CD4-positive, CD25-positive, alpha-beta regulatory T cell (primary cell): ENCODE results near the gene ZFAND3. TPM values are rescaled to one million over a fixed set of nuclear protein-coding genes. Genes with fewer than 3 reads are reported as not detected.

Experiments
- ATAC-seq, 2 donors: fragments of 150-1000 bp; cut with Tn5 transposase; one replicate each; pipeline ENCODE4 v1.10.0; 2021; ENCODE audit warnings: low read depth in 2 of 2, moderate number of reproducible peaks in 2 of 2, moderate library complexity in 1 of 2
- DNase-seq, 3 donors: peaks; one replicate each; pipeline versions ENCODE4 v3.0.0 to v3.0.0-alpha.2; 2012 to 2022; ENCODE audit warnings: mixed read lengths in 1 of 3
- H3K27ac ChIP-seq: one replicate; pipeline ENCODE4 v1.7.0; 2013; ENCODE audit warnings: mild to moderate bottlenecking, low read length; ENCODE audit not compliant: insufficient read depth, poor library complexity, severe bottlenecking
- H3K27me3 ChIP-seq: one replicate; pipeline ENCODE4 v1.7.0; 2013; ENCODE audit warnings: low read length; ENCODE audit not compliant: control insufficient read depth, insufficient read depth
- H3K36me3 ChIP-seq: one replicate; pipeline ENCODE4 v1.7.0; 2013; ENCODE audit warnings: mild to moderate bottlenecking, low read length, moderate library complexity; ENCODE audit not compliant: control insufficient read depth, insufficient read depth
- H3K4me1 ChIP-seq: 2 replicates; pipeline ENCODE4 v1.7.0; 2013; ENCODE audit warnings: mild to moderate bottlenecking, low read length; ENCODE audit not compliant: insufficient read depth, control insufficient read depth, poor library complexity, severe bottlenecking
- H3K4me3 ChIP-seq: one replicate; pipeline ENCODE4 v1.7.0; 2013; ENCODE audit warnings: low read depth, mild to moderate bottlenecking, low read length, moderate library complexity
- H3K9me3 ChIP-seq, 2 experiments: 1 replicate in 1 of 2; 2 replicates in 1 of 2; pipeline ENCODE4 v1.7.0; 2013; ENCODE audit warnings: low read length in 2 of 2, mild to moderate bottlenecking in 1 of 2, moderate library complexity in 1 of 2; ENCODE audit not compliant: control insufficient read depth in 2 of 2
- H3K27ac Mint-ChIP-seq, 3 donors: one replicate each; pipeline ENCODE4 v1.8.0; 2020 to 2022; ENCODE audit warnings: mild to moderate bottlenecking in 3 of 3, mixed read lengths in 3 of 3, moderate library complexity in 2 of 3
- H3K27me3 Mint-ChIP-seq: one replicate; pipeline ENCODE4 v1.8.0; 2022; ENCODE audit warnings: mild to moderate bottlenecking, mixed read lengths
- H3K36me3 Mint-ChIP-seq: one replicate; pipeline ENCODE4 v1.8.0; 2020; ENCODE audit warnings: mixed read lengths
- H3K4me1 Mint-ChIP-seq, 4 donors: one replicate each; pipeline ENCODE4 v1.8.0; 2020 to 2022; ENCODE audit warnings: mixed read lengths in 4 of 4, mild to moderate bottlenecking in 1 of 4
- H3K4me3 Mint-ChIP-seq, 4 donors: one replicate each; pipeline ENCODE4 v1.8.0; 2020 to 2022; ENCODE audit warnings: mild to moderate bottlenecking in 4 of 4, mixed read lengths in 4 of 4, moderate library complexity in 3 of 4
- H3K9me3 Mint-ChIP-seq, 7 donors: one replicate each; pipeline ENCODE4 v1.8.0; 2020 to 2022; ENCODE audit warnings: mixed read lengths in 7 of 7, mild to moderate bottlenecking in 3 of 7, moderate library complexity in 2 of 7
- polyA plus RNA-seq, 4 donors: library from polyadenylated mRNA; unstranded; fragments of 300-500 nt; fragmentation: Illumina TruSeq; gene quantifications; one replicate each; pipeline ENCODE4 v1.2.3, GENCODE V29; 2021
- total RNA-seq: library from RNA; stranded (reverse); gene quantifications from one replicate; pipeline ENCODE4 v1.2.3, GENCODE V29; 2022

ZFAND3 gene
- total and polyA plus RNA-seq, 5 donors from 2014 or later = 3.5 to 60.0 (median 5.1) TPM

DNA sequence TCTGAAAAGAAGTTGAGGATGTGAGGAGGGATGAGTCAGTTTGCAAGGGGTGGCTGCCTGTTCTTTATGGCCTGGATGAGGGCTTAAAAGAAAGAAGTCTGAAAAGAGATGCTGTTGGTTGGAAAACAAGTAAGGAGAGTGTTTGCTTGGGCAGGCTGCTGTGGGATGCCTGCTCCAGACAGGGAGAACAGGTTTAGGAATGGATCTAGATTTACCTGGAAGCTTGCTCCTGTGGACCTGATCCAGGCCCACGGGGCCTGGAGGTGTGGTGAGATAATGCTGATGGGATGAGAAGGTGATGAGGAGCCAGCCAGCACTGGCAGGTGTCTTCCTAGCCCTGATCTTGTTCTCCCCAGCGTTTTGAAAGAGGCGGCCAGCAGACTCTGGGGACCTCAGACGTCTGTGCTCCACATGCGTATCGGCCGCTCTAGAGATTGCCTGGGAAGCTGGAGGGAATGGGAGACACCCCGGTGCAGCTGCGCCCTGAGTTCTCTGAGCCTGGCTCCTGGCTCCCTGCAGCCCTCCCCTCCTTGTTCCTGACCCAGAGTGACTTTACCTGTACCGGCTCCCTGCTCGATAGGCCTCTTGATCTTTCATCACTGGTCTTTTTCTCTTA lies 331.3 kb downstream of the ZFAND3 start:
- H3K27ac ChIP-seq = no peak overlapping the region
- DNase-seq = no peak
- H3K4me1 ChIP-seq = no peaks in the 10 kb centered on the region
- H3K27me3 ChIP-seq = no peaks in the 10 kb centered on the region
- H3K4me3 ChIP-seq = no peak overlapping the region
- Mint-ChIP-seq H3K27me3 (no peaks in the 10 kb centered on the region), H3K4me3 (no peak overlapping the region), H3K27ac (peak overlapping the region in 1 of 3 donors; percentile 67), H3K36me3 (peaks cover 20% of the 10 kb centered on the region), H3K9me3 (no peaks in the 10 kb centered on the region), H3K4me1 (peaks cover 11 to 17% (median 13%) of the 10 kb centered on the region in 4 donors)
- H3K36me3 ChIP-seq = peaks cover 14% of the 10 kb centered on the region
- no peak for ATAC-seq
- no peaks in the 10 kb centered on the region for H3K9me3 ChIP-seq

DNA sequence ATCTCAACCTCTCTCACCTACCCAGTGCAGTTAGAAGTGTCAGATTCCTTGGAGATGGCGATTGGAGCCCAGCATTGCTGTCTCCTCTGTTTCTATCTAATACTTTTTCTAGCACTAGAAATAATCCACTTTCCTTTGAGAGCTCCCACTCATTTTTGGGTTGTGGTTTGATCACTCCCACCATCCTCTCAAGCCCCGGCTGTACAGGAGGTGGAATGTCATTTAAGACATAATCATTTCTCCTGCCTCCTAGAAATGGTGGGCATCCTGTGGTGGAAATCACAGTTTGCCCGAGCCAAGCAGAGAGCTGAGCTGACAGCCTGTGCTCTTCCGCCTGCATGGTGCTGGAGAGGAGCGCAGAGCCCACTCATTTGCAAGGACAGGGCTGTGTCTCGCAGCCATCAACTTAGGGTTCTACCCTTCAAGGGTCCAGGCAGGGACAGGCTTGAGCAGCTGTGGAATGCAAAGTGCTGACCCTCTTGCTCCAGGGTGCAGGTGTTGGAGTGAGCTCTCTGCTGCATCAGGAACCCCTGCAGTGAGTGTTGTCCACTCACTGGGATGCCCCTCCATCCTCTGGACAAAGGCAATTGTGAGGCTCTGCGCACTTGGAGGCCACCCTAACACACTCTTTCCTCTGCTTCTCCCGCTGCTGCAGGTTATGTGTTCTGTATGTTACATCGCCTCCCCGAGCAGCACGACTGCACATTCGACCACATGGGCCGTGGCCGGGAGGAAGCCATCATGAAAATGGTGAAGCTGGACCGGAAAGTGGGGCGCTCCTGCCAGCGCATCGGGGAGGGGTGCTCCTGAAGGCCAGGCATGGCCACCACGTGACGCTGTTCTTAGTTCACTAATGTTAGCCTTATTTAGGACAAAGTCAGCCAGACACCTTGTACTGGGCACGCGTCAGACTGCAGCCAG lies 332.3 kb downstream of the ZFAND3 start:
- H3K27me3 Mint-ChIP-seq = no peaks in the 10 kb centered on the region

DNA sequence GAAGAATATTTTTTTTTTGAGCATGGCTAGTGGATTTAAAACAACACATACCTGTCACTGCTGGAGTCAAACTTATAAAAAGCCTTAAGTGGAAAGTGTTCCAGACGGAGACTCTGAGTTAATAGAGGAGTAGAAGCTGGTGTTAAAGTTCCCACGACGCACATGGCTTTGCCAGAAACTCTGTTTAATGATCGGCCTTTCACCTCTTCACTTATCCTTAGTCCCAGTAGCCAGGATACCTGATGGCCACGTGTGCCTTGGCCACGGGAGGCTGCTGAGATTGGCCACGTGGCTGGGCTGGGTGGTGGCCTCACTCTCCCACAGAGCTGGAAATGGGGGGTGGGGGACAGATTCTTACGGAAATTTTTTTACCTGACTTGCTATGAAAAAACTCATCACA lies 333.1 kb downstream of the ZFAND3 start:
- no peaks in the 10 kb centered on the region for H3K4me1 ChIP-seq
- Mint-ChIP-seq H3K4me3 (no peak overlapping the region), H3K36me3 (peaks cover 12% of the 10 kb centered on the region), H3K27me3 (no peaks in the 10 kb centered on the region), H3K4me1 (peaks cover 3 to 4% (median 4%) of the 10 kb centered on the region in 4 donors), H3K27ac (no peak overlapping the region), H3K9me3 (no peaks in the 10 kb centered on the region)
- H3K36me3 ChIP-seq = peaks cover 14% of the 10 kb centered on the region
- no peak overlapping the region for H3K27ac ChIP-seq
- no peak overlapping the region for H3K4me3 ChIP-seq
- DNase-seq (no peak), ATAC-seq (no peak)
- H3K27me3 ChIP-seq = no peaks in the 10 kb centered on the region
- no peaks in the 10 kb centered on the region for H3K9me3 ChIP-seq

More for the DNA sequence above, 332.3 kb downstream of the ZFAND3 start:
- Histone ChIP-seq H3K27ac (no peak overlapping the region), H3K36me3 (peaks cover 14% of the 10 kb centered on the region), H3K9me3 (no peaks in the 10 kb centered on the region), H3K27me3 (no peaks in the 10 kb centered on the region), H3K4me1 (no peaks in the 10 kb centered on the region), H3K4me3 (no peak overlapping the region)
- H3K27ac Mint-ChIP-seq = no peak overlapping the region
- no peaks in the 10 kb centered on the region for H3K9me3 Mint-ChIP-seq
- no peak for DNase-seq
- H3K4me3 Mint-ChIP-seq = no peak overlapping the region
- peaks cover 6 to 12% (median 8%) of the 10 kb centered on the region in 4 donors for H3K4me1 Mint-ChIP-seq
- peaks cover 12% of the 10 kb centered on the region for H3K36me3 Mint-ChIP-seq
- ATAC-seq = no peak

DNA sequence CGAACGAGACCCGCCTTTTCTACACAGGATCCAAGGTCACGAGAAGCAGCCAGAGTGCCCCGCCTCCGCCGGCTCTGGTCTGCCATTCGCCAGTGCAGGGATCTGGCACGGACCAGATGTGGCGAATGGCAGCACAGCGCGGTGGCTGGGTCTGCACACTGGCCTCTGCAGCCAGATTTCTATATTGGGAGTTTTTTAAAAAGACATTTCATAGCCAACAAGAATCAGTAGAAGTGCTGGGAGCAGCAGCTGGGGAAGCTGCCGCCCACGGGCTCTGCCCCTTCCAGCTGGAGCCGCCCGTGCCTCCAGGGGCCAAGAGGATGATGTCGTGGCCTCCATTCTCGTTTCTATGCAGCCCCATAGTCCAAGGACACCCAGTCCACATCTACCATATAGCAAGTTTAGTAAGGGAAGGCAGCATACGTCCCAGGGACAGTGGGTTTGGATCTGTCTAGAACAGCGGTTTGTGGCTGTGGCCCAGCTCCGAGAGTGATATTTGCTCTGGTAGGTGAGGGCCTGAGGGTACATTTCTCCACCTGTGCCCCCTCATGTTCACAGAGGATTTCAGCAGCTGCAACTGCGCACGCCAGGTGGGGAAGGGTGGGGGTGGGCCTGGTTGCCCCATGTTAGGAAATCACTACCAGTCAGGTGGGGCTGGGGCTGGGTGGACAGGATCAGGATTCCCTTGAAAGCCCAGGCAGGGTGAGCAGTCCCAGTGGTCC lies 333.7 kb downstream of the ZFAND3 start:
- Histone ChIP-seq H3K27ac (no peak overlapping the region), H3K9me3 (no peaks in the 10 kb centered on the region), H3K4me1 (no peaks in the 10 kb centered on the region), H3K36me3 (peaks cover 14% of the 10 kb centered on the region), H3K4me3 (no peak overlapping the region), H3K27me3 (no peaks in the 10 kb centered on the region)
- DNase-seq (no peak), ATAC-seq (no peak)
- Mint-ChIP-seq H3K27me3 (no peaks in the 10 kb centered on the region), H3K4me1 (peaks cover 0 to 3% (median 0%) of the 10 kb centered on the region in 4 donors), H3K9me3 (no peaks in the 10 kb centered on the region), H3K36me3 (peaks cover 7% of the 10 kb centered on the region), H3K27ac (no peak overlapping the region), H3K4me3 (no peak overlapping the region)

DNA sequence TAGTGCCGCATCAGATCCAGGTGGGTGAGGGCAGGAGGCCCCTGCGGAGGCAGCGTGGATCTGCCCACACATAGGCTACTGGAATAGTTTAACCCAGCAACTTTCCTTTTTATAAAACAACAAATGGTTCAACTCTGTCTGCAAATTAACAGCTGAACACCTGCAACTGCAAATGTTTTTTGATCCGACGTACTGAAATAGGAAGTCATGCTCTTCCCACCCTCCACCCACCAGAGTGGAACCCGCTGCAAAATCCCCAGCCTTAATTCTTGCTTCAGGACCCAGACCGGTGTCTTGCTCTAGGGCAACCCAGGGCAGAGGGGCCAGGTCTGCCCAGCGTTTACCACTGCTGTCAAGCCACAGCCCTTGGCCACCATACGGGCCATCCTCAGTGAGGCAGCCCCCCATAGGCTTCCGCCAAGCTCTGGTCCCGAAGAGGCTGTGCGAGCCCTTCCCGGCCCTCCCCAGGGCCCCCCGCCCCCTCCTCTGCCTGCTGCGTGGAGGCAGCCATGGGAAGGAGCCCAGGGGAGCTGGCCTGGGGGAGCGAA lies 334.3 kb downstream of the ZFAND3 start:
- no peaks in the 10 kb centered on the region for H3K9me3 Mint-ChIP-seq
- no peaks in the 10 kb centered on the region for H3K27me3 Mint-ChIP-seq
- peaks cover 10% of the 10 kb centered on the region for H3K36me3 ChIP-seq
- H3K27me3 ChIP-seq = no peaks in the 10 kb centered on the region
- no peaks in the 10 kb centered on the region for H3K9me3 ChIP-seq
- no peak overlapping the region for H3K4me3 ChIP-seq
- no peak for DNase-seq
- no peak for ATAC-seq
- H3K36me3 Mint-ChIP-seq = peaks cover 14% of the 10 kb centered on the region
- H3K27ac Mint-ChIP-seq = no peak overlapping the region
- no peak overlapping the region for H3K27ac ChIP-seq
- no peaks in the 10 kb centered on the region for H3K4me1 ChIP-seq
- no peaks in the 10 kb centered on the region for H3K4me1 Mint-ChIP-seq
- no peak overlapping the region for H3K4me3 Mint-ChIP-seq

DNA sequence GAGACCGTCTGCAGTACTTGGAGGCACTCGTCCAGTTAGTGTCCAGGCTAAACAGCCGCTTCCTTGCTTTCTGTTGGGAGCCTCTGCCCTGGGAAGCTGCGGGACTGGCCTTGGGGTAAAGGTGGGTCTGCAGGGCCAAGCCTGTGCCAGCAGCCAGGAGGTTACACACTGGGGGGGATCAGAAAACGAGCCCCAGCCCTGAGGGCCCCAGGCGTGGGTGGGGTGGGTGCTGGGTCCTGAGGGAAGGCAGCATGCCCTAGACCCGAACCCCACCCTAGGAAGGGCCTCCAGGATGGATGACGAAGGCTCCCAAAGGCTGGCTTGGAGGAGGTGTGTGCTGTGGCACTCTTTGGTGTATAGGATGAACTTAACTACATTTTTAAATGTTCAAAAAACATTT lies 335.2 kb downstream of the ZFAND3 start:
- no peak overlapping the region for H3K4me3 Mint-ChIP-seq
- Histone ChIP-seq H3K36me3 (peaks cover 2% of the 10 kb centered on the region), H3K27ac (no peak overlapping the region), H3K27me3 (no peaks in the 10 kb centered on the region), H3K4me1 (no peaks in the 10 kb centered on the region), H3K9me3 (no peaks in the 10 kb centered on the region), H3K4me3 (no peak overlapping the region)
- ATAC-seq = no peak
- H3K36me3 Mint-ChIP-seq = peaks cover 16% of the 10 kb centered on the region
- no peaks in the 10 kb centered on the region for H3K9me3 Mint-ChIP-seq
- H3K27ac Mint-ChIP-seq = peak overlapping the region in 1 of 3 donors; percentile 79
- H3K4me1 Mint-ChIP-seq = no peaks in the 10 kb centered on the region
- H3K27me3 Mint-ChIP-seq = no peaks in the 10 kb centered on the region
- DNase-seq = no peak

DNA sequence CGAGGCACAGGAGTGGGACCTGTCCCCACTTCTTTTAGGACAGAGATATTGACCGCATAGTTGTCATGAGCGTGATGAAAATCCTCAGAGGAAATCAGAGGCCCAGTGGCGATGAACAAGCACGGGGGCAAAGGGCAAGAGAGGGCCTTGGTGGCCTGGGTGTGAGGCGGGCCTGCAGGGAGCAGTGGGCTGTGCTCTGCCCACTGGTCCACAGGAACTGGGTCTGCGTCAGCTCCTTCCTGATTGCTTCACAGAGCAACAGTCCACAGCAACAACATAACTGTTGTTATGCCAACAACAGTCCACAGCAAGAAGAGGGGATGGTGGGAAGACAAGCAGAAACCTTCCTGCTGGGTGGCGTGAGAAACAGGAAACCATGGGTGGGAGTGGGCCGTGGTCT lies 335.6 kb downstream of the ZFAND3 start:
- Histone ChIP-seq H3K4me1 (no peaks in the 10 kb centered on the region), H3K36me3 (peaks cover 2% of the 10 kb centered on the region), H3K4me3 (no peak overlapping the region), H3K27me3 (no peaks in the 10 kb centered on the region), H3K27ac (no peak overlapping the region), H3K9me3 (no peaks in the 10 kb centered on the region)
- Mint-ChIP-seq H3K36me3 (peaks cover 20% of the 10 kb centered on the region), H3K27ac (peak overlapping the region in 1 of 3 donors; percentile 79), H3K27me3 (no peaks in the 10 kb centered on the region), H3K4me1 (no peaks in the 10 kb centered on the region), H3K4me3 (peak overlapping the region in 1 of 4 donors; percentile 54), H3K9me3 (no peaks in the 10 kb centered on the region)
- no peak for ATAC-seq
- DNase-seq = no peak
